A375 (cell line): ENCODE results near the gene STK36. TPM values are rescaled to one million over a fixed set of nuclear protein-coding genes. Genes with fewer than 3 reads are reported as not detected.

Experiments used
- total RNA-seq: library from RNA; depleted of rRNA; stranded (reverse); fragments of >200 nt; shearing (Covaris generic); gene quantifications from 2 replicates; pipeline ENCODE4 v1.2.3, GENCODE V29; 2014; rRNA removed

Gene STK36, protein sequence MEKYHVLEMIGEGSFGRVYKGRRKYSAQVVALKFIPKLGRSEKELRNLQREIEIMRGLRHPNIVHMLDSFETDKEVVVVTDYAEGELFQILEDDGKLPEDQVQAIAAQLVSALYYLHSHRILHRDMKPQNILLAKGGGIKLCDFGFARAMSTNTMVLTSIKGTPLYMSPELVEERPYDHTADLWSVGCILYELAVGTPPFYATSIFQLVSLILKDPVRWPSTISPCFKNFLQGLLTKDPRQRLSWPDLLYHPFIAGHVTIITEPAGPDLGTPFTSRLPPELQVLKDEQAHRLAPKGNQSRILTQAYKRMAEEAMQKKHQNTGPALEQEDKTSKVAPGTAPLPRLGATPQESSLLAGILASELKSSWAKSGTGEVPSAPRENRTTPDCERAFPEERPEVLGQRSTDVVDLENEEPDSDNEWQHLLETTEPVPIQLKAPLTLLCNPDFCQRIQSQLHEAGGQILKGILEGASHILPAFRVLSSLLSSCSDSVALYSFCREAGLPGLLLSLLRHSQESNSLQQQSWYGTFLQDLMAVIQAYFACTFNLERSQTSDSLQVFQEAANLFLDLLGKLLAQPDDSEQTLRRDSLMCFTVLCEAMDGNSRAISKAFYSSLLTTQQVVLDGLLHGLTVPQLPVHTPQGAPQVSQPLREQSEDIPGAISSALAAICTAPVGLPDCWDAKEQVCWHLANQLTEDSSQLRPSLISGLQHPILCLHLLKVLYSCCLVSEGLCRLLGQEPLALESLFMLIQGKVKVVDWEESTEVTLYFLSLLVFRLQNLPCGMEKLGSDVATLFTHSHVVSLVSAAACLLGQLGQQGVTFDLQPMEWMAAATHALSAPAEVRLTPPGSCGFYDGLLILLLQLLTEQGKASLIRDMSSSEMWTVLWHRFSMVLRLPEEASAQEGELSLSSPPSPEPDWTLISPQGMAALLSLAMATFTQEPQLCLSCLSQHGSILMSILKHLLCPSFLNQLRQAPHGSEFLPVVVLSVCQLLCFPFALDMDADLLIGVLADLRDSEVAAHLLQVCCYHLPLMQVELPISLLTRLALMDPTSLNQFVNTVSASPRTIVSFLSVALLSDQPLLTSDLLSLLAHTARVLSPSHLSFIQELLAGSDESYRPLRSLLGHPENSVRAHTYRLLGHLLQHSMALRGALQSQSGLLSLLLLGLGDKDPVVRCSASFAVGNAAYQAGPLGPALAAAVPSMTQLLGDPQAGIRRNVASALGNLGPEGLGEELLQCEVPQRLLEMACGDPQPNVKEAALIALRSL (N-terminal part only)
- 11.4 and 15.2 TPM in 2 replicates for total RNA-seq

GRCh38 chr2:218671654-218672566 lies at the start of gene STK36, which contains the start of gene RNF25:
Gene STK36, plus strand, starts transcription at chr2:218672086. Its CDS starts 744 bp downstream, at chr2:218672830.
Gene RNF25, minus strand, starts transcription at chr2:218672002. Its CDS starts 32 bp downstream, at chr2:218671970.

DNA sequence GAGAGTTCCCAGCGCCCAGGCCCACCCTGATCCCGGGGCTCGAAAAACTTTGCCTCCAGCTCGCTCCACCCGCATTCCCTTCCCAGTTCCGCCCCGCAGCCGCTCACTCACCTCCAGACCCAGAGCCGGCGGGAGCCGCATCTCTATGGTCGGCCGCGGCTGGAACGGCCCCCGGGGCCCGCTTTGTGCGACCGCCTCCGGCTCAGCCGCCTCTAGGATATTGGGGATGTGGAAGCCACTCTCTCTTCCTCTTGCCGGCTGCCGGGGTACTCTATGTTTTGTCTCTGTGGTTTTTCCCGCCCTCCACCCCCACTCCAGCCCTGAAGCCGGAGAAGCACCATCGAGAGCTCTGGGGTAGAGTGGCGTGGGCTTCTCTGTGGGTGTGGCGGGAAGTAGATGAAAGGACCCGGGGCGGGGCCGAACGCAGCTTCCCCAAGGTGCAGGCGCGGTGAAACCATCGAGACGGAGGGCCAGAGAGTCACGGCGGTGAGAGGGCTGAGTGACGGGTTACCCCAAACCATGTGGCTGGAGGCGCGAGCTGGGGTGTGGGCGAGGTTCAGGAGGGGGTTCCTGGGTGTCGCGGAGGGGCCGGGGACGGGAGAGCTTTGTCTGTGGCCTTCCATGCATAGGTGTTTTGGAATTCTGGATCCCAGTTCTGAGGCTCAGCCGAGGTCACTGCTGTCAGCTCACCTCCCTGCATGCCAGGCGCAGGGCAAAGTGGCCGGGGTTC lies 12.5 kb upstream of the STK36 start, which contains the start of the genes BCS1L and ZNF142:
Gene BCS1L (plus strand): TSS at position 426 of the 730 bp plus-strand sequence. CDS start 1,305 bp downstream, outside the sequence.
Gene ZNF142 (minus strand): TSS at position 366 of the 730 bp plus-strand sequence. CDS start 3,194 bp downstream, outside the sequence.

GRCh38 chr2:218710687-218711549 lies 39.0 kb downstream of the STK36 start, which contains the start of gene TTLL4:
Gene TTLL4, plus strand, starts transcription at chr2:218710835. Its CDS starts 26,842 bp downstream, at chr2:218737677.

Other genes starting within 250 kb of the STK36 start
- gene USP37, start 103.7 kb upstream of the STK36 start, total RNA-seq: 6.3 and 12.0 TPM in 2 replicates
- 40.3 and 42.9 TPM in 2 replicates for gene CNOT9, start 103.2 kb upstream of the STK36 start, total RNA-seq
- gene PLCD4, start 64.2 kb upstream of the STK36 start, total RNA-seq: 1.0 and 3.0 TPM in 2 replicates
- gene ZNF142, start 12.5 kb upstream of the STK36 start, total RNA-seq: 12.0 and 13.4 TPM in 2 replicates
- 23.8 and 34.9 TPM in 2 replicates for gene BCS1L, start 12.4 kb upstream of the STK36 start, total RNA-seq
- 21.9 and 32.7 TPM in 2 replicates for gene RNF25, start 84 bp upstream of the STK36 start, total RNA-seq
- gene TTLL4, start 38.7 kb downstream of the STK36 start, total RNA-seq: 17.5 and 18.7 TPM in 2 replicates
- 5.1 and 5.5 TPM in 2 replicates for gene CYP27A1, start 110.1 kb downstream of the STK36 start, total RNA-seq
- not detected in 2 replicates for gene PRKAG3, start 159.7 kb downstream of the STK36 start, total RNA-seq
- not detected in 2 replicates for gene WNT6, start 187.7 kb downstream of the STK36 start, total RNA-seq
- not detected in 2 replicates for gene WNT10A, start 208.8 kb downstream of the STK36 start, total RNA-seq